ENCODE measurements around the gene GALNT3.

The GALNT3 gene

GRCh38 chr2:165793779-165794535 is at the start of gene GALNT3:
Gene GALNT3 (minus strand): TSS chr2:165794247. CDS start chr2:165770700, 23,547 bp downstream.
- DNase-seq (ENCODE audit: low read depth): peak; percentile 9

- no peak for DNase-seq (ENCODE audit: low read depth)
Measured at GRCh38 chr2:165843351-165843750, 49.3 kb upstream of the GALNT3 start.

GRCh38 chr2:165840333-165840958 is 46.4 kb upstream of the GALNT3 start:
- no peak for DNase-seq (ENCODE audit: low read depth)

- DNase-seq (ENCODE audit: low read depth): no peak
Measured at GRCh38 chr2:165839610-165840009, 45.6 kb upstream of the GALNT3 start.

- no peak for DNase-seq (ENCODE audit: low read depth)
Measured at GRCh38 chr2:165837122-165837521, 43.1 kb upstream of the GALNT3 start.

- no peak for DNase-seq (ENCODE audit: low read depth)
Measured at GRCh38 chr2:165835363-165835762, 41.3 kb upstream of the GALNT3 start.

- DNase-seq (ENCODE audit: low read depth): no peak
Measured at GRCh38 chr2:165833156-165833555, 39.1 kb upstream of the GALNT3 start.

GRCh38 chr2:165827921-165828276 is 33.9 kb upstream of the GALNT3 start:
- no peak for DNase-seq (ENCODE audit: low read depth)

- DNase-seq (ENCODE audit: low read depth): no peak
Measured at GRCh38 chr2:165827016-165827920, 33.2 kb upstream of the GALNT3 start.

GRCh38 chr2:165825041-165825440 is 31.0 kb upstream of the GALNT3 start:
- DNase-seq (ENCODE audit: low read depth): no peak

GRCh38 chr2:165820296-165820695 is 26.2 kb upstream of the GALNT3 start:
- no peak for DNase-seq (ENCODE audit: low read depth)

GRCh38 chr2:165818920-165819319 is 24.9 kb upstream of the GALNT3 start:
- DNase-seq (ENCODE audit: low read depth): no peak

- no peak for DNase-seq (ENCODE audit: low read depth)
Measured at GRCh38 chr2:165815299-165816141, 21.5 kb upstream of the GALNT3 start.

GRCh38 chr2:165814473-165814872 is 20.4 kb upstream of the GALNT3 start:
- no peak for DNase-seq (ENCODE audit: low read depth)

- no peak for DNase-seq (ENCODE audit: low read depth)
Measured at GRCh38 chr2:165811592-165812370, 17.7 kb upstream of the GALNT3 start.

- DNase-seq (ENCODE audit: low read depth): no peak
Measured at GRCh38 chr2:165810418-165810817, 16.4 kb upstream of the GALNT3 start.

GRCh38 chr2:165804719-165805118 is 10.7 kb upstream of the GALNT3 start:
- no peak for DNase-seq (ENCODE audit: low read depth)

- DNase-seq (ENCODE audit: low read depth): no peak
Measured at GRCh38 chr2:165803123-165803760, 9.2 kb upstream of the GALNT3 start.

GRCh38 chr2:165801176-165801575 is 7.1 kb upstream of the GALNT3 start:
- DNase-seq (ENCODE audit: low read depth): no peak

GRCh38 chr2:165796819-165797530 is 2.9 kb upstream of the GALNT3 start:
- DNase-seq (ENCODE audit: low read depth): no peak

All from activated T-cell treated with anti-CD3 and anti-CD28 coated beads for 48 hours (primary cell).